Glutamatergic neuron (in vitro differentiated cells): ENCODE results near the gene SYT9. TPM values are rescaled to one million over a fixed set of nuclear protein-coding genes. Genes with fewer than 3 reads are reported as not detected.

Experiments
- DNase-seq: peaks from one replicate; pipeline ENCODE4 v3.0.0; 2022
- H3K27ac Mint-ChIP-seq: one replicate; pipeline ENCODE4 v1.8.0; 2020; ENCODE audit warnings: mild to moderate bottlenecking, mixed read lengths, inconsistent platforms; ENCODE audit not compliant: unreplicated experiment
- H3K27me3 Mint-ChIP-seq: one replicate; pipeline ENCODE4 v1.8.0; 2020; ENCODE audit warnings: mild to moderate bottlenecking, moderate library complexity, mixed read lengths, inconsistent platforms; ENCODE audit not compliant: unreplicated experiment
- H3K36me3 Mint-ChIP-seq: one replicate; pipeline ENCODE4 v1.8.0; 2020; ENCODE audit warnings: mild to moderate bottlenecking, mixed read lengths, inconsistent platforms; ENCODE audit not compliant: unreplicated experiment
- H3K4me1 Mint-ChIP-seq: one replicate; pipeline ENCODE4 v1.8.0; 2020; ENCODE audit warnings: mild to moderate bottlenecking, low read depth, mixed read lengths, inconsistent platforms; ENCODE audit not compliant: unreplicated experiment
- H3K4me3 Mint-ChIP-seq: one replicate; pipeline ENCODE4 v1.8.0; 2020; ENCODE audit warnings: mild to moderate bottlenecking, mixed read lengths, inconsistent platforms; ENCODE audit not compliant: unreplicated experiment
- H3K9me3 Mint-ChIP-seq: one replicate; pipeline ENCODE4 v1.8.0; 2020; ENCODE audit warnings: mild to moderate bottlenecking, moderate library complexity, mixed read lengths, inconsistent platforms; ENCODE audit not compliant: unreplicated experiment
- CTCF ChIP-seq: fragments of 200-600 bp; sonication (generic); IDR thresholded peaks from one replicate; pipeline ENCODE4 v1.5.0; 2021; ENCODE audit not compliant: partially characterized antibody, unreplicated experiment
- total RNA-seq: library from RNA; stranded (reverse); fragmentation: NEBNext Ultra II Directional; extraction: Animal tissue kit (Norgen Biotek cat#: 25700); gene quantifications from one replicate; pipeline ENCODE4 v1.2.1, GENCODE V29; 2021; ENCODE audit not compliant: unreplicated experiment

SYT9 gene
- total RNA-seq, 1 donor from 2014 or later: 3.7 TPM

GRCh38 chr11:7442588-7443215, 191.0 kb downstream of the SYT9 start:
- Mint-ChIP-seq H3K9me3 (peaks cover 5% of the 10 kb centered on the region), H3K4me1 (peaks cover 13% of the 10 kb centered on the region), H3K36me3 (peaks cover 10% of the 10 kb centered on the region), H3K27ac (no peak overlapping the region), H3K4me3 (no peak overlapping the region), H3K27me3 (no peaks in the 10 kb centered on the region)
- peak; percentile 89 for DNase-seq
- TF ChIP-seq CTCF: peak; percentile 77

- Mint-ChIP-seq H3K36me3 (peaks cover 5% of the 10 kb centered on the region), H3K4me1 (peaks cover 21% of the 10 kb centered on the region), H3K27me3 (peaks cover 3% of the 10 kb centered on the region), H3K4me3 (no peak overlapping the region), H3K27ac (no peak overlapping the region), H3K9me3 (peaks cover 14% of the 10 kb centered on the region)
- DNase-seq: no peak
- no peak for TF ChIP-seq CTCF
These were observed 192.6 kb downstream of the SYT9 start for GRCh38 chr11:7444091-7444981.

GRCh38 chr11:7445564-7445963, 193.9 kb downstream of the SYT9 start:
- peaks cover 4% of the 10 kb centered on the region for H3K36me3 Mint-ChIP-seq
- DNase-seq: no peak
- TF ChIP-seq CTCF: no peak
- H3K4me1 Mint-ChIP-seq: peaks cover 23% of the 10 kb centered on the region
- peaks cover 14% of the 10 kb centered on the region for H3K9me3 Mint-ChIP-seq
- no peak overlapping the region for H3K27ac Mint-ChIP-seq
- peaks cover 3% of the 10 kb centered on the region for H3K27me3 Mint-ChIP-seq
- H3K4me3 Mint-ChIP-seq: no peak overlapping the region

GRCh38 chr11:7448201-7448600, 196.5 kb downstream of the SYT9 start:
- Mint-ChIP-seq H3K27ac (peak overlapping the region; percentile 70), H3K4me1 (peaks cover 26% of the 10 kb centered on the region), H3K4me3 (no peak overlapping the region), H3K27me3 (peaks cover 3% of the 10 kb centered on the region), H3K9me3 (peaks cover 14% of the 10 kb centered on the region), H3K36me3 (peaks cover 8% of the 10 kb centered on the region)
- peak; percentile 58 for DNase-seq
- TF ChIP-seq CTCF: no peak
